NCI-H82 treated with DMSO at 0.1 percent for 48 hours (cell line): Measurements from ENCODE around the gene SPRED3.

Experiments used
- DNase-seq: peaks from one replicate; lab custom pipeline; 2025; ENCODE audit not compliant: unreplicated experiment; lab: John Stamatoyannopoulos, UW

The SPRED3 gene

DNA sequence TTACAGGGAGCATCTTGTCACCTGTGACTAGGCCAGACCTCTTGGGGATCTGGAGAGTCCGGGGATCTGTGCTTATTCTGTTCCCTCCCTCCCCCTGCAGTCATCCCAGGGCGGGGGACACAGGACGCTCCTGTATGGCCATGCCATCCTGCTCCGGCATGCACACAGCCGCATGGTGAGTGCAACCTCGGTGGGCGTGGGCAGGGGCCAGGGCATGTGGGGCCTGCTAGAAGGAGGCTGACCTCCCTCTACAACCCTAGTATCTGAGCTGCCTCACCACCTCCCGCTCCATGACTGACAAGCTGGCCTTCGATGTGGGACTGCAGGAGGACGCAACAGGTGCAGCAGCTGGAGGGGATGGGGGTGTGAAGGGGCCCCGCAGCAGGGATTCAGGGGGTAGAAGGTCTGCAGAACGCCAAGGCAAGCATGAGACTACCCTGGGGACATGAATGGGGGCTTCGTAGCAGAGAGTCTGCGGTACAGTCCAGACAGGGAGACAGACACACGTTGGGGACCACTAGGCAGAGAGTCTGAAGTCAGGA, 55.0 kb downstream of the SPRED3 start:
- no peak for DNase-seq

DNA sequence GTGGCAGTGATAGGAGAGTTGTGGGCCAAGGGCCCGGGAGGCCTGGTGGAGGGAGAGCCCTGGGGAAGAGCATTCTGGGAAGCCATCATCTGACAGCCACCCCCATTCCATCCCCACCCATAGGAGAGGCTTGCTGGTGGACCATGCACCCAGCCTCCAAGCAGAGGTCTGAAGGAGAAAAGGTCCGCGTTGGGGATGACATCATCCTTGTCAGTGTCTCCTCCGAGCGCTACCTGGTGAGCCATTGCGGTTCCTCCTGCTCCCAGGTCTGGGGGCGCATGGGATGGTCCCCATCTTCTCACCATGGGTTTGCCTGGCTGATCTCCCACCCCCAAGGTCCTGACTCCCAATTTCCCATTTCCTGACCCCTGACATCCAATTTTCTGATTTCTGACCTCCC, 55.5 kb downstream of the SPRED3 start:
- DNase-seq = no peak

DNA sequence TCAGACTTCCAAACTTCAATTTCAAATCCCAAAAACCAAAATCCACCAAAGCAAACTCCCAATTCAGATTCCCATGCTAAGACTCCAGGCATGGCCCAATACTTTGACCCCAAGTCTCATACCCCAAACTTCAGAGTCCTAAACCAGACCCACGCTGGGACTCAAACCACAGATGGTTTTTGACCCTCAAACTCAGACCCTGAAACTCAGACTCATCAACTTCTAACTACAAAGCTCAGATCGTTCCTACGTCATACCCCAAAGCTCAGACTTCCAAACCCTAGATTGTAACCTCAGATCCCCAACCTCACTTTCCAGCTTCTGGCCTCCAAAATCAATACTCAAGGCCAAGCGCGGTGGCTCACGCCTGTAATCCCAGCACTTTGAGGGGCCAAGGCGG, 56.9 kb downstream of the SPRED3 start:
- DNase-seq = no peak

DNA sequence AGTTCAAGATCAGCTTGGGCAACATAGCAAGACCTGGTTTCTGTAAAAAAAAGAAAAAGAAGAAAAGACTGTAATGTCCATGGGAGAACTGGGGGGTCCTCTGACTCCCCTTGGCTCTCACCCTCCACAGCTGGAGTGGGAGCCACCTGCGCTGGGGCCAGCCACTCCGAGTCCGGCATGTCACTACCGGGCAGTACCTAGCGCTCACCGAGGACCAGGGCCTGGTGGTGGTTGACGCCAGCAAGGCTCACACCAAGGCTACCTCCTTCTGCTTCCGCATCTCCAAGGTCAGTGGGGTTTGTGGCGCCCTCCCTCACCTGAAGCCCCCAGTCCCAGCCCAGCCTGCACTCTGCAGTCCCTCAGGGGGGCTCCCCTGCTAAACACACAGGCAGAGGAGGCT, 59.7 kb downstream of the SPRED3 start:
- no peak for DNase-seq
